Mammary epithelial cell (primary cell): ENCODE results near the gene THBS3.
"Not testable (repeated sequence)": the region's sequence is repeated elsewhere in the genome, so short reads cannot be mapped to it uniquely, and the experiment has no call there.

ENCODE experiments used
- EZH2 ChIP-seq: IDR thresholded peaks from 2 replicates; pipeline ENCODE4 v1.6.1; 2012; ENCODE audit warnings: low read length, inconsistent platforms, borderline replicate concordance
- TF ChIP-seq, protein P1 (sequence below), 2 donors: IDR thresholded peaks in 1 of 2; conservative IDR thresholded peaks in 1 of 2; 2 replicates each; pipeline ENCODE4 v1.5.1; 2011 to 2012; ENCODE audit warnings: inconsistent platforms in 2 of 2, low read length in 2 of 2, mild to moderate bottlenecking in 2 of 2, control low read depth in 1 of 2, low read depth in 1 of 2; ENCODE audit not compliant: insufficient read depth in 1 of 2; ENCODE audit errors: extremely low read depth in 1 of 2

DNA sequence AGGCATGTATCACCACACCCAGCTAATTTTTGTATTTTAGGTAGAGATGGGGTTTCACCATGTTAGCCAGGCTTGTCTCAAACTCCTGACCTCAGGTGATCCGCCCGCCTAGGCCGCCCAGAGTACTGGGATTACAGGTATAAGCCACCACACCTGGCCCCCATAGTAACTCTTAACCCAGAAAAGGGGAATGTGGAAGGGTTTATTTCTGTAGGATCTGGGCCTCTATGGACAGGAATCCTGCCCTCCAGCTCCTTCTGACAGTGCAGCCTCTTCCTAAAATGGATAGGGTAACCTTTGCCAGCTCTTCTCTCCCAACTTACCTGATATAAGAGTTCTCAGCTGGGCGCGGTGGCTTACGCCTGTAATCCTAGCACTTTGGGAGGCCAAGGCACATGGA, 45.1 kb downstream of the THBS3 start:
- TF ChIP-seq, protein P1, sequence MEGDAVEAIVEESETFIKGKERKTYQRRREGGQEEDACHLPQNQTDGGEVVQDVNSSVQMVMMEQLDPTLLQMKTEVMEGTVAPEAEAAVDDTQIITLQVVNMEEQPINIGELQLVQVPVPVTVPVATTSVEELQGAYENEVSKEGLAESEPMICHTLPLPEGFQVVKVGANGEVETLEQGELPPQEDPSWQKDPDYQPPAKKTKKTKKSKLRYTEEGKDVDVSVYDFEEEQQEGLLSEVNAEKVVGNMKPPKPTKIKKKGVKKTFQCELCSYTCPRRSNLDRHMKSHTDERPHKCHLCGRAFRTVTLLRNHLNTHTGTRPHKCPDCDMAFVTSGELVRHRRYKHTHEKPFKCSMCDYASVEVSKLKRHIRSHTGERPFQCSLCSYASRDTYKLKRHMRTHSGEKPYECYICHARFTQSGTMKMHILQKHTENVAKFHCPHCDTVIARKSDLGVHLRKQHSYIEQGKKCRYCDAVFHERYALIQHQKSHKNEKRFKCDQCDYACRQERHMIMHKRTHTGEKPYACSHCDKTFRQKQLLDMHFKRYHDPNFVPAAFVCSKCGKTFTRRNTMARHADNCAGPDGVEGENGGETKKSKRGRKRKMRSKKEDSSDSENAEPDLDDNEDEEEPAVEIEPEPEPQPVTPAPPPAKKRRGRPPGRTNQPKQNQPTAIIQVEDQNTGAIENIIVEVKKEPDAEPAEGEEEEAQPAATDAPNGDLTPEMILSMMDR (conservative IDR thresholded peaks at IDR 0.05 in 1 of 2, IDR thresholded peaks at IDR 0.05 in 1 of 2; ENCODE audit: extremely low read depth in 1 of 2, insufficient read depth in 1 of 2, low read depth in 1 of 2, low read length in 2 of 2) = not testable (repeated sequence)
- not testable (repeated sequence) for TF ChIP-seq EZH2
